Measurements from ENCODE around the gene LCN6. TPM values are rescaled to one million over a fixed set of nuclear protein-coding genes. Genes with fewer than 3 reads are reported as not detected.

Gene LCN6
- total RNA-seq, 1 experiment from 2014 or later: not detected

DNA sequence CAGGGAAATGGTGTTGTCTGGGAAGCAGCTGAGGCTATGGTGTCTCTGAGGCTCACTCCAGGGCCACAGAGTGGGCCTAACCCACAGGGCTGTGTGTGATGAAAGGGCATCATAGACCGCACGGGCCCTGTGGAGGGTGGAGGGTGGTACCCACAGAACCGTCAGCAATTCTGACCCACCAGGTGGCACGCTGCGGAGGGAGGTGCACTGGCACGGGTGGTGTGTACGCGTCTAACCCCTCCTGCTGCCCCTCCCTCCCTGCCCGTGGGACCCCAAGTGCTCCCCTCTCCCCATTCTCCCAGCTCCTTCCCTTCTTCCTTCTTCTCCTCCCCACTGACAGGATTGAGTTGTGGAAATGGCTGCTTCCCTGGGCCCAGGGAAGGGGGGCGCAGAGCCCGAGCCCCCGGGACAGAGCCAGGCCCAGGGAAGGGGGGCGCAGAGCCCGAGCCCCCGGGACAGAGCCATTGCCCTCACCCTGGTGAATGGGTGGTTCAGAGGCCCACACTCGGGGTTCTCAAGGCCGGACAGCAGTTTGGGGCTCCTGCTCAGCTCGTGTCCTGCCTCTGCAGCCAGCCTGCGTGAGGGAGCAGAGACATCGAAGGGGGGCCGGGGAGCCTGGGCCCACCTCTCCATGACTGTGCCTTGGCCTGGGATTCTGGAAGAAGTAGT is 12.4 kb downstream of the LCN6 start:
- no peak for DNase-seq
- no peaks in the 10 kb centered on the region for H3K9me3 ChIP-seq (replicated peaks)
- H3K36me3 ChIP-seq: no peaks in the 10 kb centered on the region
- no peak overlapping the region for H3K27ac ChIP-seq
- H3K4me1 ChIP-seq: peaks cover 6% of the 10 kb centered on the region
- peaks cover 28% of the 10 kb centered on the region for H3K27me3 ChIP-seq
- H3K4me3 ChIP-seq: no peak overlapping the region

DNA sequence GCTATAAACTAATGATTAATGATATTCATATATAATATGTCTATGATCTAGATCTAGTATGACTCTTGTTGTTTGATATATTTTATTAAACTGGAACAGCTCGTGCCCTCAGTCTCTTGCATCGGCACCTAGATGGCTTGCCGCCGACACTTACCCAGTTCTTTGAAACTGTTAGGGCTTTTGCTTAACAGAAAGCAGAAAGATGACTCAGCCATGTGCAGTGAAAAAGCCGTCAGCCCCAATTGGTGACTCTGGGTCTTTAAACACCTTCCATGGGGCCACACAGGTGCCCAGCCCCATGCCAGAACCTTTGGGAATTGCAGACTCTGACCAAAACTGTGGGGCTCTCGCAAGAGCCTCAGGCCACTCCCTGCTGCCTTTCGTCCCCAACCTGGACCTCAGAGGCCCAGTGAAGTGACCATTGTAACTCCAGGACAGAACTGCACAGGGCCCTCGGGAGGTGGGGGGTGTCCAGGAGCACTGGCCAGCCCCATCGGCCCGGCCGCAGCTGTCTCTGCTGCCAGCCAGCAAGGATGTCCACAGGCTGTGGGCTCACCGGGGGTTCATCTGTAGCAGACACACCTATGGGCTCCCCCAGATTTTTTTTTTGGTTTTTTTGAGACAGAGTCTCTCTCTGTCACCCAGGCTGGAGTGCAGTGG is 13.4 kb downstream of the LCN6 start:
- no peak overlapping the region for H3K27ac ChIP-seq
- H3K4me3 ChIP-seq: no peak overlapping the region
- H3K9me3 ChIP-seq (replicated peaks): no peaks in the 10 kb centered on the region
- peaks cover 20% of the 10 kb centered on the region for H3K27me3 ChIP-seq
- no peaks in the 10 kb centered on the region for H3K36me3 ChIP-seq
- DNase-seq: no peak
- H3K4me1 ChIP-seq: peaks cover 3% of the 10 kb centered on the region; the same call in 1 of the 2 replicates

DNA sequence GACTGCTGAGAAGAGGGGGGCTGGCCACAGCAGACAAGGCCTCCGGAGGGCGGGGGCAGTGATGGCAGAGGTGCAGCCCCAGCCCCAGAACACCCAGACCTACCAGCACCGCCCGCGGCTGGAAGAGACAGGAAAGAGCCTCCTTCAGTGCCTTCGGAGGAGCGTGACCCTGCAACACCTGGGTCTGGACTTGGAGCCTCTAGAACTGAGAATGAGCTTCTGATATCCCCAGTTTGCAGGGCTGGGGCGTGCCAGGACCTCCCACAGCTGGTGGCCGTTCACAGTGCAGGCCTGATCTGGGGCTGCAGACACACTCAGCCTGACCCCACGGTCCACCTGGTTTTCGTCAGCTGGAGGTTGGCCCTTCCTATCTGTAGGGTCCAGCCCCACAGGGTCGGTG is 14.7 kb downstream of the LCN6 start:
- Histone ChIP-seq H3K27ac (no peak overlapping the region), H3K9me3 (replicated peaks) (no peaks in the 10 kb centered on the region), H3K27me3 (peaks cover 20% of the 10 kb centered on the region), H3K4me3 (no peak overlapping the region), H3K36me3 (no peaks in the 10 kb centered on the region), H3K4me1 (peaks cover 3% of the 10 kb centered on the region; the same call in 1 of the 2 replicates)
- no peak for DNase-seq

DNA sequence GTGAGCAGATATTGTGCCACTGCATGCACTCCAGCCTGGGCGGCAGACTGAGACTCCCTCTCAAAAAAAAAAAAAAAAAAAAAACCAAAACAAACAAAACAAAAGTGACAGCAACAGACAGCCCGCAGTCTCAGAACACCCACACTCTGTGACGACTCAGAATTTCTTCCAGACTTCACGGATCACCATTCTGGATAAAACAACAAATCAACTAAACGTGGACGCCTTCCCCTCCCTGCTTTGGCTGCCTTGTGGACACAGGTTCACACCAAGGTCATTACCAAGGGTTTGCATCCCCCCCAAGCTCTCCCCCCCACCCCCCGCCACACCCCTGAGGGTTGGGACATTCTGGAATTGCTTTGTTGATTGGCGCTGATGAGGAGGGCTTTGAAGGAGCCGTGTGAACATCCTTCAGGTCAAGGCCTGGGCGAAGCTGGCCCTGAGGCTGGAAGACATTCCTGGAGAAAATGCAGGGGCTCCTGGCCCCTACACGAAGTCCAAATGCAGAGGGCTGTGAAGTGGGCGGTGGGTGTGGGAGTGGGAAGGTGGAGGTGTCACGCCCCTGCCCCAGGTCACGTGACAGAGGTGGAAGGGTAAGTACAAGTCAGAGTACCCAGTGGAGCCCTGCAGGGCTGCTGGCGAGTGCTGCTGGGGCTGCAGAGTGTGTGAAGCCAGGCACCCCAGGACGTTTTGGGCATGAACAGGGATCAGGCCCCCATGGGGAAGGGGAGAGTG is 15.7 kb downstream of the LCN6 start:
- H3K27me3 ChIP-seq: peaks cover 20% of the 10 kb centered on the region
- peaks cover 3% of the 10 kb centered on the region; the same call in 1 of the 2 replicates for H3K4me1 ChIP-seq
- no peaks in the 10 kb centered on the region for H3K36me3 ChIP-seq
- no peak overlapping the region for H3K27ac ChIP-seq
- H3K4me3 ChIP-seq: no peak overlapping the region
- no peak for DNase-seq
- H3K9me3 ChIP-seq (replicated peaks): no peaks in the 10 kb centered on the region

DNA sequence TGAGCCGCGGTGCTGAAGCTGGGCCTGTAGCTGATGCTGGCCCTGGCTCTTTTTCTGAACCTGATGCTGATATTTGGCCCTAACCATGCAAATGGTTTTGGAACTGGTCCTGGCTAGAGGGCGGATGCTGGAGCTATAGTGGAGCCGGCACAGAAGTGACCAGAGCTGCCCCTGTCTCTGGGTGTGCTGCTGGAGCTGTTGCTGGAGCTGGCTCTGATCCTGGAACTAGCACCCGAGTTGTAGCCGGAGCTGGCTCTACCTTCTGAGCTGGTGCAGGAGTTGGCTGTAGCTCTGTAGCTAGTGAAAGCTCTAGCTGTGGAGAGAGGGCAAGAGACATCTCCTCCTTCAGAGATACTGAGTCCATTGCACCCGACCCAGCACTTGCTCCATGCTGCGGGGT is 18.4 kb downstream of the LCN6 start:
- Histone ChIP-seq H3K27ac (no peak overlapping the region), H3K36me3 (peaks cover 20% of the 10 kb centered on the region), H3K9me3 (replicated peaks) (no peaks in the 10 kb centered on the region), H3K4me1 (peaks cover 8% of the 10 kb centered on the region; the same call in 1 of the 2 replicates), H3K27me3 (peaks cover 9% of the 10 kb centered on the region), H3K4me3 (no peak overlapping the region)
- no peak for DNase-seq

DNA sequence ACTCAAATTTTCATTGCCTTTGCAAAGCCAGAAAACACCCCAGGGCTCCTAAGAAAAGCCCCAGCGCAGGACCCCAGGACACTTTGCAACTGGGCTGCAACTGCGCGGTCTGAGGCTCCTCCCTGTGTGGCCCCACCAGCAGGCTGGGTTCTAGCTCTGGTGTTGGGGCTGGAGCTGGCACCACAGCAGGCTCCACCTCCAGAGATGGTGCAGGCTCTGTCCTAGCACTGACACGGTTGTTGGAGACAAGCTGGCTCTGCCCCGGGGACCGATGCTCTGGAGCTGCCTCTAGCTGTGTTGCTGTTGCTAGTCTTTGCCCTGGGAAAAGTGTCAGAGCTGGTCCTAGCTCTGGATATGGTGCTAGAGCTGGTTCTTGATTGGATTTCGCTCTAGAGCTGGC is 19.2 kb downstream of the LCN6 start:
- Histone ChIP-seq H3K4me3 (no peak overlapping the region), H3K27ac (no peak overlapping the region), H3K36me3 (peaks cover 28% of the 10 kb centered on the region), H3K4me1 (peaks cover 8% of the 10 kb centered on the region; the same call in 1 of the 2 replicates), H3K9me3 (replicated peaks) (no peaks in the 10 kb centered on the region), H3K27me3 (peaks cover 7% of the 10 kb centered on the region; the same call in 1 of the 2 replicates)
- DNase-seq: no peak

DNA sequence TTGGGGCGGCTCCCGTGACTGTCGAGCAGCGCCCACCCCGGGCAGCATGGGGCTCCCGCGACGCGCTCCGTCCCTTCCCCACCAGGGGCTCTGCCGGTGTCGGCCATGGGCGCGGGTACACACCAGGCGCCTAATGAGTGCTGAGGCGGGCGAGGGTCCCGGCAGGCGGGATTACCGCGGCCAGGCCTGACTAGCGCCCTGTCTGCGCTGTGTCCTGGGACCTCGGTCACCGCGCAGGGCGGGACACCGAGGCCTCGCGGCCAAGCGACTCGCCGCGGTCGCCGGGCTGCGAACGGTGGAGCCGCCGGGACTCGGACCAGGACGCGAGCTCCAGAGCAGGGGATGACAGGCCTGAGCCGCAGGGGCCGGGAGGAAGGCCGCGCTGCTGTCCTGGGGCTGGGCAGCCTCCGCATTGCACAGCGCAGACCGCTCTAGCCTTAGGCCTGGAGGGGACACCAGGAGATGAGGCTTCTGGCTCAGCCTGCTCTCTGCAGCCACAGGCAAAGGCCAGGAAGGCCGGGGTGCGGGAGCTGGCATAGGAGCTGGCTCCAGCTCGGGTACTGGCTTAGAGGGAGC is 19.7 kb downstream of the LCN6 start:
- Histone ChIP-seq H3K27me3 (peaks cover 4% of the 10 kb centered on the region; the same call in 1 of the 2 replicates), H3K4me3 (peak overlapping the region; percentile 86), H3K4me1 (peaks cover 8% of the 10 kb centered on the region; the same call in 1 of the 2 replicates), H3K36me3 (peaks cover 33% of the 10 kb centered on the region), H3K27ac (no peak overlapping the region), H3K9me3 (replicated peaks) (no peaks in the 10 kb centered on the region)
- DNase-seq: no peak

DNA sequence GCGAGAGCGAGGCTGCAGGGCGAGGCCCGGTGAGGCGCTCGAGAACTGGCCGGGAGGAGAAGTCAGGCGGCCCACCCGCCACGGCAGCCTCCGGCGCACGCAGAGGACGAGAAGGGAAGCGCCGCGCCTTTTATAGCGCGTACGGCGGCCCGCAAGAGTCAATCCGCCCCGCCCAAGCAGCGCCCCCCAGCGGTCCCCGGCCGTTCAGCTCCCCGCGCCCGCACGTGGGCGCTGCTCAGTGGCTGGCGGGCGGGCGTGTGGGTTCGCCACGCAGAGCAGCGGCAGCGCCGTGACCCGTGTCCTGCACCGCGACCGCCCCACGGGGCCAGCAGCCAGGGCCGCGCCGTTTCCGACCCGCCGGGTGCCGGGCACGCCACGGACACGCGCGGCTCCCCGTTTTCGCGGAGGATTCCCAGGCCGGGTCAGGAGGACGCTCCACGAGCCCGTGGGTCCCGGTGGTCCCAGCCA is 20.2 kb downstream of the LCN6 start:
- Histone ChIP-seq H3K27ac (peak overlapping the region; percentile 41; the same call in 1 of the 2 replicates), H3K4me3 (peak overlapping the region; percentile 86), H3K9me3 (replicated peaks) (no peaks in the 10 kb centered on the region), H3K36me3 (peaks cover 38% of the 10 kb centered on the region), H3K27me3 (no peaks in the 10 kb centered on the region), H3K4me1 (peaks cover 8% of the 10 kb centered on the region; the same call in 1 of the 2 replicates)
- peak; percentile 91 to 92 for DNase-seq

DNA sequence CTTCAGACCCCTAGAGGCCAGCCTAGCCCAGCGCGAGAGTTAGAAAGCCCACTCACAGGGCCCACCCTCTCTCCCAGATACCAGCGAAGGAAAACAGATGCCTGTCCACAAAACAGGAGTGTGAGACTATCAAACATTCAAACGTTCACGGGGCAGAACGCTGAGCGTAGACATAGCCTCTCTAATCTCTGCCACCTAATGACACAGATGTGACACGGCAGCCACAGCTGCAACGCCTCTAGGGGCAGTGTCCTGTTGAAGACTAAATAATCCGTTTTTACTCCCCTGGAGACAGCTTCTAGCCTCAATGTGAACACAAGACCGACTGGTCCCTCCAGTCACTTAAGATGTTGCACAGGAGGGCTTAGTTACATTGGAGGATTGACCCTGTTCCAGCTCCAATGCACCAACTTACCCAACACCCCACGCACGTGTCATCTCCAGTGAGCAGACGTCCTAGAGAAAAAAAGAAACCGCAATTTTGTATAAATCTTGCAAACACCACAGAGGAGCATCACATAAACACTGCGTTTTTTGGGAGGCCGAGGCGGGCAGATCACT is 21.6 kb downstream of the LCN6 start:
- peaks cover 5% of the 10 kb centered on the region; the same call in 1 of the 2 replicates for H3K4me1 ChIP-seq
- peaks cover 42% of the 10 kb centered on the region for H3K36me3 ChIP-seq
- no peaks in the 10 kb centered on the region for H3K27me3 ChIP-seq
- no peaks in the 10 kb centered on the region for H3K9me3 ChIP-seq (replicated peaks)
- H3K27ac ChIP-seq: no peak overlapping the region
- peak overlapping the region; percentile 86 for H3K4me3 ChIP-seq
- DNase-seq: no peak

DNA sequence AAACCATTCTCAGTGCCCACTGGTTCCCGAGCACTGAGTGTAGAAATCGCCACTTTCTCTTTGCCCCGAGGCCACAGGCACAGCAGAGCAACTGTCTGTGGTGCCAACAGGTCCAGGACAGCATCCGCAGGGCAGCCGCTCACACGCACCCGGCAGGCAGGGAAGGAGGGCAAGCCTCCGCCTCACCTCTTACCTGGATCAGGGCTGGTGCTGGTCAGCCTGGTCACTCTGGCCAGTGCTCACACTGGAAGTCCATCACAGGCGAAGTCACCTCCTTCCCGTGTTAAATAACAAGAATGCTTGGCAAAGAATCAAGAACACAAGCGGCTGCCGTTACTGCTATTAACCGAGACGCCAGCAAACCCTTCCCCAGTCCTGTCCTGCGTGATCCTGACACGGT is 22.2 kb downstream of the LCN6 start:
- peaks cover 5% of the 10 kb centered on the region; the same call in 1 of the 2 replicates for H3K4me1 ChIP-seq
- H3K4me3 ChIP-seq: no peak overlapping the region
- H3K9me3 ChIP-seq (replicated peaks): no peaks in the 10 kb centered on the region
- no peak for DNase-seq
- H3K27ac ChIP-seq: no peak overlapping the region
- H3K36me3 ChIP-seq: peaks cover 42% of the 10 kb centered on the region
- H3K27me3 ChIP-seq: no peaks in the 10 kb centered on the region

DNA sequence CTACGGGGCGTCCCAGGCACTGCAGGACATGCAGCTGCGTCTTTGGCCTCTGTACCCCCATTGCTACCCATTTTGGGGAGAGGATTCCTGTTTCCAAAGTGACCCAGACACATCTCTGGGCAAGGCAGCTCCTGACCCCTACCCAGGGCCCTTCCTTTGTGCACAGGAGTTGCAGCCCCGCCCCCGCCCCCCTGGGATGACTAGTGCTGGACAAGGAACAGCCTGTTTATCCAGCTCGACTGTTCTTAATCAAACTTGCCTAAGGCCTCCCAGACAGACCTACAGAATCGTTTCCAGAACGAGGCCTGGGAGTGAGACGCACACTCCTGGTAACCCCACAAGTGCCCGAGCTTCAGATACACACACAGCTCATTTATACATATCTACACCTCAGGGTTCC is 22.7 kb downstream of the LCN6 start:
- DNase-seq: no peak
- H3K27me3 ChIP-seq: no peaks in the 10 kb centered on the region
- peaks cover 42% of the 10 kb centered on the region for H3K36me3 ChIP-seq
- H3K4me1 ChIP-seq: peaks cover 5% of the 10 kb centered on the region; the same call in 1 of the 2 replicates
- no peak overlapping the region for H3K27ac ChIP-seq
- H3K9me3 ChIP-seq (replicated peaks): no peaks in the 10 kb centered on the region
- H3K4me3 ChIP-seq: no peak overlapping the region

DNA sequence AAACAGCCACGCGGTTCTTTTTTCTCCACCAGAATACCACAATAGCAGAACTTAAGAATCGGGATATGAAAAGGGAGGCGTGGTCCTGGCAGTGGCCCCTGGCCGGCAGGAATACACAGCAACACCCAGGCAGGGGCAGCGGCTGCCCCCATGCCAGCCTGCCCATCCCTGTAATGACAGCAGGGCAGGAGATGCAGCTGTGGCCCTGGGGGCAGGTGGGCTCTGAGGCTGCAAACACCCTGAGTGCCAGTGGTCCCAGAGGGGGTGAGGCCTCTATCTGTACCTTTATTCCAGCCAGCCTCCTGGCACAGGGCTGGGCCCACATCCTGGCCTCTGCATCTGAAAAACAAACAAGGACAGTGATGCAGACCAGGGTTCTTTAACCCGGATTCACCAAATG is 23.6 kb downstream of the LCN6 start:
- DNase-seq: no peak
- no peak overlapping the region for H3K4me3 ChIP-seq
- H3K27ac ChIP-seq: no peak overlapping the region
- H3K36me3 ChIP-seq: peaks cover 42% of the 10 kb centered on the region
- H3K27me3 ChIP-seq: no peaks in the 10 kb centered on the region
- H3K9me3 ChIP-seq (replicated peaks): no peaks in the 10 kb centered on the region
- H3K4me1 ChIP-seq: peaks cover 5% of the 10 kb centered on the region; the same call in 1 of the 2 replicates

DNA sequence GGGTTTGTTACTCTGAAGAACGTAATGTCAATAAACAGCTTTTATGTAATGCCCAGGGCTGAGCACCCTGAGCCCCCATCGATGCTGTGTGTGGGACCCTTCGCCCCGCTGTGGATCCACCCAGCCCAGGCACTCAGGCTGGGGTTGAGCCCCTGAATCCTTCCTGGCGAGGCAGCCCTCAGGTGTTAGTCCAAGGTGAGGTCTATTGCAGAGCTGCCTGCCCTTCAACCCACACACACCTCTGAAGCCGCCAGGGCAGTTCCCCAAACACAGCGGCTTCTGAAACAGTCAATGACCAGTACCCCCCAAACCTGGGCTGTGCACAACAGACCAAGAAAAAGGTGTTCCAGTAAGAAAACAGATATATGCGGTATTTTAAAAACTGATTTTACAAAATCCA is 24.3 kb downstream of the LCN6 start:
- peaks cover 42% of the 10 kb centered on the region for H3K36me3 ChIP-seq
- peaks cover 5% of the 10 kb centered on the region; the same call in 1 of the 2 replicates for H3K4me1 ChIP-seq
- no peaks in the 10 kb centered on the region for H3K27me3 ChIP-seq

DNA sequence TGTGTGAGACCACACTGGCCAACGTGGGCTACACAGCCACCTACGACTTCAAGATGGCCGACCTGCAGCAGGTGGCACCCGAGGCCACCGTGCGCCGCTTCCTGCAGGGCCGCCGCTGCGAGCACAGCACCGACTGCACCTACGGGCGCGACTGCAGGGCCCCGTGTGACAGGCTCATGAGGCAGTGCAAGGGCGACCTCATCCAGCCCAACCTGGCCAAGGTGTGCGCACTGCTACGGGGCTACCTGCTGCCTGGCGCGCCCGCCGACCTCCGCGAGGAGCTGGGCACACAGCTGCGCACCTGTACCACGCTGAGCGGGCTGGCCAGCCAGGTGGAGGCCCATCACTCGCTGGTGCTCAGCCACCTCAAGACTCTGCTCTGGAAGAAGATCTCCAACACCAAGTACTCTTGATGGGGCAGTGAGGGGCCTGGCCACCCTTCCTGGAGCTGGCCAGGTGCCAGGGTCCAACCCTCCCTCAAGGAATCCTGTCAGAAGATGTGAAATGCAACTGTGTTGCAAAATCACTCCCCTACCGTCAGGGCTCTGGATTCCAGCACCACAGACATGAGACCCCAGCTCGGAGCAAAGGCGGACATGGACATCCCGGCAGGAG is 24.9 kb downstream of the LCN6 start:
- Histone ChIP-seq H3K27ac (no peak overlapping the region), H3K36me3 (peaks cover 42% of the 10 kb centered on the region), H3K4me3 (no peak overlapping the region), H3K4me1 (peaks cover 5% of the 10 kb centered on the region; the same call in 1 of the 2 replicates), H3K27me3 (no peaks in the 10 kb centered on the region), H3K9me3 (replicated peaks) (no peaks in the 10 kb centered on the region)
- DNase-seq: no peak

More for the DNA sequence above, 24.3 kb downstream of the LCN6 start:
- no peak for DNase-seq
- no peaks in the 10 kb centered on the region for H3K9me3 ChIP-seq (replicated peaks)
- H3K27ac ChIP-seq: no peak overlapping the region
- H3K4me3 ChIP-seq: no peak overlapping the region

Measured in SJCRH30 (cell line).